ENCODE results near the gene DUSP8.

Gene DUSP8

GRCh38 chr11:1519028-1520010 lies 52.8 kb downstream of the DUSP8 start:
- Histone ChIP-seq H3K36me3 (ENCODE audit: control insufficient read depth in 5 of 5, insufficient read depth in 5 of 5, low read length in 5 of 5) (peaks cover 0 to 12% (median 0%) of the 10 kb centered on the region in 5 donors), H3K9ac (ENCODE audit: low read length in 5 of 5) (no peak overlapping the region), H3K4me3 (ENCODE audit: low read depth in 1 of 5, low read length in 5 of 5) (no peak overlapping the region), H3K9me3 (ENCODE audit: control insufficient read depth in 5 of 5, low read length in 5 of 5) (no peaks in the 10 kb centered on the region), H3K27me3 (ENCODE audit: control insufficient read depth in 5 of 5, insufficient read depth in 4 of 5, low read length in 5 of 5) (no peaks in the 10 kb centered on the region), H3K4me1 (ENCODE audit: control insufficient read depth in 5 of 5, insufficient read depth in 5 of 5, low read length in 5 of 5) (peaks cover 12 to 64% (median 52%) of the 10 kb centered on the region in 5 donors), H3K27ac (ENCODE audit: low read depth, low read length) (no peak overlapping the region)

- H3K9me3 ChIP-seq (ENCODE audit: control insufficient read depth in 5 of 5, low read length in 5 of 5) = no peaks in the 10 kb centered on the region
Measured at GRCh38 chr11:1518301-1518700, 53.8 kb downstream of the DUSP8 start.

DNA sequence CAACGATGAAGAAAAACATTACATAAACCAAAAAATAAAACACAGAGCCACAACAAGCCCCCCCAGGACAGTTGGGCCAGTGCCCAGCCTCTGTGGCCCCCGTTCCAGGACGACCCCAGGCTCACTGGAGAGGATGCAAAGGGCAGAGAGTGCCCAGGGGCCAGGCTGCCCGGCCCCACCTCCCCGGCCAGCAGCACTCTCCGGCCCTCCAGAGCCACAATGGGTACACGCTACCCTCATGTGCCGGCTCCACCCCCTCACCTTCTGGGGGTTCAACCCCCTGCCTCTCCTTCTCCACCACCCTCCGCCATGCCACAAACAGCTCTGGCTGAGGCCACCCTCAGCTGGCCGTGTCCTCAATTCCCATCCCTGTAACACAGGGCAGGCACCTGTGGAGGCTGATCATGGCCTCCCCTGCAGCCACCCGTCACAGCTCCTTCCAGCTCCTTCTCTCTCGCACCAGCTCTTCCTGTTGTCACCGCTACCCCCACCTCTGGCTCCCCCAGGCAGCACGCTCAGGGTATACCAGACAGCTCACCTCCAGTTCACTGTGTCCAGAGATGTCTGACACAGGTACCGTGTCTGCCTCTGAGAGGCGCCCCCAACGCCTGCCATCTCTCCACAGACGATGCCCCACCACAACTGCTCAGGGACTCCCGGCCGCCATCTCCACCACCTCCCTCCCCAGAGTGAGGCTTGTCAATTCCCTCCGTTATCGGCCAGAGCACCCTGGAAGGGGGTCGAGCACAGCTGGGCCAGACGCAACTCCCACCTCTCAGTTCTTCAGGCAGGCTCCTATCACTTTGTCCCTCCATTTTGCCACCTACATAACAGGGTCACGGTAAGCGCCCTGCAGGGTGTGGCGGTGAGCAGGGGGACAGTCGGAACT lies 54.7 kb downstream of the DUSP8 start:
- no peak overlapping the region for H3K27ac ChIP-seq (ENCODE audit: low read depth, low read length)
- H3K36me3 ChIP-seq (ENCODE audit: control insufficient read depth in 5 of 5, insufficient read depth in 5 of 5, low read length in 5 of 5) = peaks cover 0 to 5% (median 0%) of the 10 kb centered on the region in 5 donors
- H3K9me3 ChIP-seq (ENCODE audit: control insufficient read depth in 5 of 5, low read length in 5 of 5) = no peaks in the 10 kb centered on the region
- H3K4me1 ChIP-seq (ENCODE audit: control insufficient read depth in 5 of 5, insufficient read depth in 5 of 5, low read length in 5 of 5) = peaks cover 15 to 70% (median 48%) of the 10 kb centered on the region in 5 donors
- no peak overlapping the region for H3K4me3 ChIP-seq (ENCODE audit: low read depth in 1 of 5, low read length in 5 of 5)
- no peaks in the 10 kb centered on the region for H3K27me3 ChIP-seq (ENCODE audit: control insufficient read depth in 5 of 5, insufficient read depth in 4 of 5, low read length in 5 of 5)
- H3K9ac ChIP-seq (ENCODE audit: low read length in 5 of 5) = peak overlapping the region in 1 of 5 donors; percentile 21

More at GRCh38 chr11:1518301-1518700, 53.8 kb downstream of the DUSP8 start:
- H3K4me1 ChIP-seq (ENCODE audit: control insufficient read depth in 5 of 5, insufficient read depth in 5 of 5, low read length in 5 of 5) = peaks cover 15 to 66% (median 56%) of the 10 kb centered on the region in 5 donors
- no peak overlapping the region for H3K27ac ChIP-seq (ENCODE audit: low read depth, low read length)
- H3K9ac ChIP-seq (ENCODE audit: low read length in 5 of 5) = no peak overlapping the region
- H3K4me3 ChIP-seq (ENCODE audit: low read depth in 1 of 5, low read length in 5 of 5) = no peak overlapping the region
- peaks cover 0 to 5% (median 0%) of the 10 kb centered on the region in 5 donors for H3K36me3 ChIP-seq (ENCODE audit: control insufficient read depth in 5 of 5, insufficient read depth in 5 of 5, low read length in 5 of 5)
- H3K27me3 ChIP-seq (ENCODE audit: control insufficient read depth in 5 of 5, insufficient read depth in 4 of 5, low read length in 5 of 5) = no peaks in the 10 kb centered on the region

DNA sequence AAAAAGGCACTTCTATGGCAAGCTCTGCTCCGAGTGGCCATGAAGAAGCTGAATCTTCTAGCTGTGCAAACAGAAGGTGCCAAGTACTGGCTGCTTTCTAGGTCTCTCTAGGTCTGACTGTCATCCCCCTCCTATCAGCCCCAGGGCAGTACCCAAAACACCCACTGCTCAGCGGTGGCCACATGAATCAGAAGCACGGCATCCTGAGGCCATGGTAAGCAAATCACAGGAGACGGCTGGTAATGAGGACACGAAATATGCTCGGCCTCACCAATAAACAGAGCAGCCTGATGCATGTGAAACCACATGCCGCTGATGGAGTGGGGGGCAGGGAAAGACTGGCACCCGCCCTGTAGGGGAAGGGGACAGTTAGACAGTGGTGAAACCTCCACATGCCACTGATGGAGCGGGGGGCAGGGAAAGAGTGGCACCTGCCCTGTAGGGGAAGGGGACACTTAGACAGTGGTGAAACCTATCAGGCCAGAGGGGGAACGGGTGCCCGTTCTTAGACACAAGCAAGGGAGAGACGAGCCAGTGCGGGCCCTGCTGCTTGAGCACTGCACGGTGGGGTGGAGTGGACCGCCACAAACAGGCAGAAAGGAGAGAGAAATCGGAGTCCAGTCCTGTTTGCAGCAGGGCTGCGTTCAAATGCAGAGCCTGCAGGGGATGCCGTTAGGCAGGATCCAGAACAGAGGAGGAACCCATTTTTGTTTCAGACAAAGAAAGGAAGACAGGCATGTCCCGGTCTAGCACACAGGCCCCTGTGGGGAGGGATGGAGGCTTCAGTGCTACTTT lies 55.6 kb downstream of the DUSP8 start:
- Histone ChIP-seq H3K4me1 (ENCODE audit: control insufficient read depth in 5 of 5, insufficient read depth in 5 of 5, low read length in 5 of 5) (peaks cover 15 to 69% (median 44%) of the 10 kb centered on the region in 5 donors), H3K27me3 (ENCODE audit: control insufficient read depth in 5 of 5, insufficient read depth in 4 of 5, low read length in 5 of 5) (no peaks in the 10 kb centered on the region), H3K27ac (ENCODE audit: low read depth, low read length) (no peak overlapping the region), H3K9ac (ENCODE audit: low read length in 5 of 5) (no peak overlapping the region), H3K4me3 (ENCODE audit: low read depth in 1 of 5, low read length in 5 of 5) (no peak overlapping the region), H3K36me3 (ENCODE audit: control insufficient read depth in 5 of 5, insufficient read depth in 5 of 5, low read length in 5 of 5) (peaks cover 0 to 5% (median 0%) of the 10 kb centered on the region in 5 donors), H3K9me3 (ENCODE audit: control insufficient read depth in 5 of 5, low read length in 5 of 5) (no peaks in the 10 kb centered on the region)

DNA sequence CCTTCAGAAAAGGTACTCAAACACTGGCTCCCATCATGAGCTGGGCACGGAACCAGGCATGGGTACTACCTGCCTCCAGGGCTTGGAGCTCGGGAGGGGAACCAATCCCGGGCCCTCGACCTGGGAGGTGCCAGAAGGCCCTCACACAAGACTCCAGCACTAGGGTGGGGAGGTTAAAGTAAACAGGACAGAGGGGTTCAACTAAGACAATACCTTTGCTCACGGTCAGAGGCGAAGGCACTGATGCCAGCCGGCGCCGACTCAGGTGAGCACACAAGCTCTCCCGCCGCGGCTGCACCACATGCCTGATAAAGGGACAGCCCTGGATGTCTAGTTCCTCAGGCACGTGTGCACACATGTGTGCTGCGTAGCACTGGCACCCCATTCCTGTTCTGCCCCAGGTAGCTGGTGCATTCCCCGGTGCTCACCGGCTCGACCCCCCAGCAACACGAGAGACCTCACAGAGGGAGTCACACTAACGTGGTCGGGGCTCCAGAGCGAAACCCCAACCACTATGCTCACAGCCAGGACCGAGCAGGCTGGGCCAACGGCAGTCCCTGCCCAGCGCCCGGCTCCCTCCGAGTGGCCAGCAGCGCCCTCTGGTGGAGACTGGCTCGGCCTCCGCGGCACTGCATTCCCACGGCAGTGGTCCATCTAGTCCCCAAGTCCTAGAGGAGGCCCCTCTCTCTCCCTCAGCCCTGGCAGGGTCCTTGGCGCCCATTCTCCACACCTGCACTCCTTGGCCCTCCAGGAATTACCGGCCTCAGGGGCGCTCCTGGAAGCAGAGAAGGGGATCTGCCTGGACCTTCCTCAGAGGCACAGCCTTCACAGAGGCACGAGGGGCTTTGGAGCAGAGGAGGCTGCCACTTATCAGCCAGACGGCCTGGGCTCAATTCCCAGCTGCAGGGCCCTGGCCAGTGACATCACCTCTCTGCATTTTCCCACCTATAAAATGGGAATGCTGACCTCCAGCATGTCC lies 56.7 kb downstream of the DUSP8 start:
- Histone ChIP-seq H3K27me3 (ENCODE audit: control insufficient read depth in 5 of 5, insufficient read depth in 4 of 5, low read length in 5 of 5) (no peaks in the 10 kb centered on the region), H3K9me3 (ENCODE audit: control insufficient read depth in 5 of 5, low read length in 5 of 5) (no peaks in the 10 kb centered on the region), H3K9ac (ENCODE audit: low read length in 5 of 5) (peak overlapping the region in 1 of 5 donors; percentile 58), H3K36me3 (ENCODE audit: control insufficient read depth in 5 of 5, insufficient read depth in 5 of 5, low read length in 5 of 5) (peaks cover 0 to 11% (median 0%) of the 10 kb centered on the region in 5 donors), H3K27ac (ENCODE audit: low read depth, low read length) (no peak overlapping the region), H3K4me1 (ENCODE audit: control insufficient read depth in 5 of 5, insufficient read depth in 5 of 5, low read length in 5 of 5) (peaks cover 13 to 58% (median 33%) of the 10 kb centered on the region in 5 donors), H3K4me3 (ENCODE audit: low read depth in 1 of 5, low read length in 5 of 5) (peak overlapping the region in 2 of 5 donors; percentile 15 to 28)

DNA sequence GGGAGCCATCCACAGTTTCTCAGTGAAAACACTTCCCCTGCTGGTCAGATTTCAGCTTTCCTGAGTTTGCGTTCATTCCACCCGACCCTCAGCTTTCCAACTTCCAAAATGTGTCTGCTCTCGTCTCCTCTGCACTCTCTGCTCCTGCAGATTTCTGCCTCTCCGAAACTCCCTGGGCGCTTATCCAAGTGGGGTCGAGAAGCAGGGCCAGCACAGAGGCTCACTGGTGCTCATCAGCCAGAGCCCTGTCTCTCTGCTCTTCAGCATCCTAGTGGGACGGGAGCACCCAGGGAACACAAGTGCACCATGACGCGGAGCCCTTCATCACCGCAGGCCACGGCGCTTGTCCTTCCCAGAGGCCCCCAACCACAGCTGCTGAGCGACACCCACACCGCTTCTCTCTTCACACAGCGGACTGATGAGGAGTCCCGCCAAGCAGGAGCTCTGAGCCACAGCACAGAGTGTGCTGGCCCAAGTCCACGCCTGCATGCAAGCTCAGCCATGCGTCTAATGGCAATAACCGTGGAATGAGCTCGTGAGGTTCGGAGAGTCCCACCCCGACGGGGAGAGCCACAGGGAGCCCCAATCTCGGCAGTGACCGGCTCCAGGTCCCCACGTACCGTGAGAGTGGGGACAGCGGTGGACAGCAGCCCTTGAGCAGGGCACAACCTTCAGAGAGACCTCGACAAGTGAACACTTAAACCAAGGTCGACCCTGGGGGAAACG lies 57.6 kb downstream of the DUSP8 start:
- H3K36me3 ChIP-seq (ENCODE audit: control insufficient read depth in 5 of 5, insufficient read depth in 5 of 5, low read length in 5 of 5) = peaks cover 0 to 11% (median 0%) of the 10 kb centered on the region in 5 donors
- no peaks in the 10 kb centered on the region for H3K27me3 ChIP-seq (ENCODE audit: control insufficient read depth in 5 of 5, insufficient read depth in 4 of 5, low read length in 5 of 5)
- H3K27ac ChIP-seq (ENCODE audit: low read depth, low read length) = no peak overlapping the region
- H3K9ac ChIP-seq (ENCODE audit: low read length in 5 of 5) = peak overlapping the region in 1 of 5 donors; percentile 58
- H3K4me3 ChIP-seq (ENCODE audit: low read depth in 1 of 5, low read length in 5 of 5) = no peak overlapping the region
- peaks cover 13 to 54% (median 32%) of the 10 kb centered on the region in 5 donors for H3K4me1 ChIP-seq (ENCODE audit: control insufficient read depth in 5 of 5, insufficient read depth in 5 of 5, low read length in 5 of 5)
- H3K9me3 ChIP-seq (ENCODE audit: control insufficient read depth in 5 of 5, low read length in 5 of 5) = no peaks in the 10 kb centered on the region

GRCh38 chr11:1513326-1514296 lies 58.5 kb downstream of the DUSP8 start:
- H3K4me1 ChIP-seq (ENCODE audit: control insufficient read depth in 5 of 5, insufficient read depth in 5 of 5, low read length in 5 of 5) = peaks cover 13 to 57% (median 41%) of the 10 kb centered on the region in 5 donors

More at GRCh38 chr11:1513326-1514296, 58.5 kb downstream of the DUSP8 start:
- Histone ChIP-seq H3K4me3 (ENCODE audit: low read depth in 1 of 5, low read length in 5 of 5) (peak overlapping the region in 1 of 5 donors; percentile 15), H3K9ac (ENCODE audit: low read length in 5 of 5) (peak overlapping the region in 1 of 5 donors; percentile 60), H3K27me3 (ENCODE audit: control insufficient read depth in 5 of 5, insufficient read depth in 4 of 5, low read length in 5 of 5) (no peaks in the 10 kb centered on the region), H3K9me3 (ENCODE audit: control insufficient read depth in 5 of 5, low read length in 5 of 5) (no peaks in the 10 kb centered on the region), H3K36me3 (ENCODE audit: control insufficient read depth in 5 of 5, insufficient read depth in 5 of 5, low read length in 5 of 5) (peaks cover 0 to 8% (median 0%) of the 10 kb centered on the region in 5 donors), H3K27ac (ENCODE audit: low read depth, low read length) (no peak overlapping the region)

All from subcutaneous abdominal adipose tissue (tissue), 5 donors.